ENCODE data around the gene TYR.
"Not testable (repeated sequence)": the region's sequence is repeated elsewhere in the genome, so short reads cannot be mapped to it uniquely, and the experiment has no call there.

Gene TYR

GRCh38 chr11:89273220-89273619 is 95.5 kb downstream of the TYR start:
- DNase-seq = not testable (repeated sequence)

GRCh38 chr11:89275966-89276365 is 98.3 kb downstream of the TYR start:
- DNase-seq = no peak

GRCh38 chr11:89279176-89279575 is 101.5 kb downstream of the TYR start:
- DNase-seq = no peak

GRCh38 chr11:89281032-89281677 is 103.5 kb downstream of the TYR start:
- DNase-seq = not testable (repeated sequence)

GRCh38 chr11:89286601-89287000 is 108.9 kb downstream of the TYR start:
- not testable (repeated sequence) for DNase-seq

GRCh38 chr11:89288004-89288403 is 110.3 kb downstream of the TYR start:
- DNase-seq = not testable (repeated sequence)

GRCh38 chr11:89293965-89294679 is 116.4 kb downstream of the TYR start:
- DNase-seq = no peak

- DNase-seq = not testable (repeated sequence)
Measured at GRCh38 chr11:89295023-89295422, 117.3 kb downstream of the TYR start.

- DNase-seq = not testable (repeated sequence)
Measured at GRCh38 chr11:89303029-89303428, 125.4 kb downstream of the TYR start.

GRCh38 chr11:89308272-89308671 is 130.6 kb downstream of the TYR start:
- DNase-seq = not testable (repeated sequence)

- DNase-seq = not testable (repeated sequence)
Measured at GRCh38 chr11:89309321-89309985, 131.8 kb downstream of the TYR start.

- not testable (repeated sequence) for DNase-seq
Measured at GRCh38 chr11:89310607-89311006, 132.9 kb downstream of the TYR start.

GRCh38 chr11:89321401-89321800 is 143.7 kb downstream of the TYR start:
- DNase-seq = no peak

GRCh38 chr11:89327885-89328284 is 150.2 kb downstream of the TYR start:
- no peak for DNase-seq

GRCh38 chr11:89331940-89332339 is 154.3 kb downstream of the TYR start:
- not testable (repeated sequence) for DNase-seq

GRCh38 chr11:89333704-89334103 is 156.0 kb downstream of the TYR start:
- not testable (repeated sequence) for DNase-seq

GRCh38 chr11:89337100-89337650 is 159.5 kb downstream of the TYR start:
- DNase-seq = not testable (repeated sequence)

- DNase-seq = not testable (repeated sequence)
Measured at GRCh38 chr11:89338073-89338472, 160.4 kb downstream of the TYR start.

- not testable (repeated sequence) for DNase-seq
Measured at GRCh38 chr11:89340450-89340849, 162.8 kb downstream of the TYR start.

- not testable (repeated sequence) for DNase-seq
Measured at GRCh38 chr11:89342880-89343572, 165.4 kb downstream of the TYR start.
